HCT116 (cell line): Measurements from ENCODE around the gene ST3GAL2. TPM values are rescaled to one million over a fixed set of nuclear protein-coding genes. Genes with fewer than 3 reads are reported as not detected.

Source experiments
- ATAC-seq: fragments of 200-7000 bp; cut with Tn5 transposase; 2 replicates; pipeline ENCODE4 v1.9.1; 2020; ENCODE audit warnings: mild to moderate bottlenecking, moderate library complexity
- BruUV-seq: library from RNA; stranded (reverse); fragments of 400-500 nt; replicated peaks from 2 replicates; lab custom pipeline; 2021; lab: Mats Ljungman, UMichigan
- CTCF ChIA-PET: fragments of 300-600 bp; sonication (Branson Sonifier 250); formaldehyde crosslinking; loops from one replicate; lab custom pipeline; 2021; ENCODE audit warnings: antibody characterized with exemption; lab: Charles Lee
- POLR2A ChIA-PET: fragments of 300-600, 350-600 bp; sonication (Branson Sonifier 250); formaldehyde crosslinking; loops from one replicate; lab custom pipeline; 2021; ENCODE audit warnings: antibody characterized with exemption; lab: Charles Lee
- RAD21 ChIA-PET, 2 experiments: fragments of 300-600 bp; sonication (Branson Sonifier 250); formaldehyde crosslinking; loops; one replicate each; lab custom pipeline; 2023; ENCODE audit warnings: low total read pairs in 2 of 2; ENCODE audit not compliant: uncharacterized antibody in 2 of 2, unreplicated experiment in 2 of 2, low non-redundant PET in 1 of 2; lab: Charles Lee
- DNase-seq: peaks from one replicate; pipeline ENCODE4 v3.0.0-alpha.2; 2010; ENCODE audit warnings: low read depth, low spot score
- H2AFZ ChIP-seq: fragments of 200-600 bp; shearing (Covaris generic), sonication (generic); 2 replicates; pipeline ENCODE4 v1.6.1; 2017; ENCODE audit warnings: low read depth, mixed run types, mixed read lengths, antibody characterized with exemption, low read length; ENCODE audit not compliant: poor library complexity, severe bottlenecking
- H3K27ac ChIP-seq: 2 replicates; pipeline ENCODE4 v1.5.1; 2012; ENCODE audit warnings: low read depth, low read length
- H3K27me3 ChIP-seq: fragments of 200-600 bp; sonication (generic); 2 replicates; pipeline ENCODE4 v1.6.1; 2016; ENCODE audit warnings: mixed run types, low read length, mixed read lengths; ENCODE audit not compliant: insufficient read depth
- H3K36me3 ChIP-seq, 2 experiments: fragments of 200-500 bp in 1 of 2; fragments of 200-600 bp in 1 of 2; sonication (Bioruptor generic) in 1 of 2; sonication (generic) in 1 of 2; 2 replicates each; pipeline versions ENCODE4 v1.5.1 to v1.6.1; 2014 to 2016; ENCODE audit warnings: low read length in 2 of 2, inconsistent platforms in 1 of 2, mixed read lengths in 1 of 2, mixed run types in 1 of 2; ENCODE audit not compliant: insufficient read depth in 2 of 2, control insufficient read depth in 1 of 2
- H3K4me1 ChIP-seq, 2 experiments: fragments of 200-600 bp in 1 of 2; sonication (generic) in 1 of 2; 2 replicates each; pipeline versions ENCODE4 v1.5.1 to v1.6.1; 2012 to 2017; ENCODE audit warnings: low read length in 2 of 2, inconsistent platforms in 1 of 2, mild to moderate bottlenecking in 1 of 2, mixed read lengths in 1 of 2, mixed run types in 1 of 2, moderate library complexity in 1 of 2; ENCODE audit not compliant: insufficient read depth in 2 of 2, control insufficient read depth in 1 of 2
- H3K4me2 ChIP-seq: fragments of 200-600 bp; sonication (generic); 2 replicates; pipeline ENCODE4 v1.6.1; 2017; ENCODE audit warnings: mixed run types, low read length, mixed read lengths
- H3K4me3 ChIP-seq, 2 experiments: fragments of 200-600 bp in 1 of 2; sonication (generic) in 1 of 2; replicated peaks in 1 of 2; 2 replicates each; pipeline ENCODE4 v1.5.1; 2011 to 2016; ENCODE audit warnings: low read length in 2 of 2, control low read depth in 1 of 2, low read depth in 1 of 2, mild to moderate bottlenecking in 1 of 2, mixed read lengths in 1 of 2, mixed run types in 1 of 2
- H3K79me2 ChIP-seq: fragments of 200-600 bp; sonication (generic); 2 replicates; pipeline ENCODE4 v1.6.1; 2017; ENCODE audit warnings: mild to moderate bottlenecking, mixed run types, low read length, moderate library complexity, mixed read lengths; ENCODE audit not compliant: insufficient read depth
- H3K9ac ChIP-seq: fragments of 200-600 bp; sonication (generic); 2 replicates; pipeline ENCODE4 v1.6.1; 2016; ENCODE audit warnings: low read length, mixed read lengths
- H3K9me2 ChIP-seq: fragments of 200-600 bp; sonication (generic), shearing (Covaris generic); 2 replicates; pipeline ENCODE4 v1.6.1; 2017; ENCODE audit warnings: mixed run types, mild to moderate bottlenecking, moderate library complexity; ENCODE audit not compliant: insufficient read depth
- H3K9me3 ChIP-seq, 2 experiments: fragments of 200-500 bp in 1 of 2; fragments of 200-600 bp in 1 of 2; sonication (Bioruptor generic) in 1 of 2; sonication (generic) in 1 of 2; 2 replicates each; pipeline ENCODE4 v1.6.1; 2014 to 2017; ENCODE audit warnings: low read length in 2 of 2, mixed read lengths in 2 of 2, inconsistent platforms in 1 of 2, low read depth in 1 of 2, mild to moderate bottlenecking in 1 of 2, mixed run types in 1 of 2, moderate library complexity in 1 of 2; ENCODE audit not compliant: control insufficient read depth in 1 of 2, insufficient read depth in 1 of 2
- H4K20me1 ChIP-seq: fragments of 200-600 bp; sonication (generic), shearing (Covaris generic); 2 replicates; pipeline ENCODE4 v1.6.1; 2017; ENCODE audit warnings: mixed run types, mild to moderate bottlenecking, moderate library complexity; ENCODE audit not compliant: insufficient read depth
- CBX3 ChIP-seq: IDR thresholded peaks from 2 replicates; pipeline ENCODE4 v1.6.1; 2012; ENCODE audit warnings: low read depth
- CEBPB ChIP-seq: IDR thresholded peaks from 2 replicates; pipeline ENCODE4 v1.6.1; 2012; ENCODE audit warnings: low read depth
- EGR1 ChIP-seq: IDR thresholded peaks from 2 replicates; pipeline ENCODE4 v1.6.1; 2012; ENCODE audit warnings: low read depth
- ELF1 ChIP-seq: IDR thresholded peaks from 2 replicates; pipeline ENCODE4 v1.6.1; 2012; ENCODE audit warnings: low read depth, borderline replicate concordance
- EZH2 ChIP-seq: fragments of 200-600 bp; sonication (generic); IDR thresholded peaks from 2 replicates; pipeline ENCODE4 v1.6.1; 2017; ENCODE audit warnings: antibody characterized with exemption, mixed run types
- MAX ChIP-seq: IDR thresholded peaks from 2 replicates; pipeline ENCODE4 v1.6.1; 2012
- POLR2AphosphoS5 ChIP-seq: IDR thresholded peaks from 2 replicates; pipeline ENCODE4 v1.6.1; 2011; ENCODE audit warnings: mild to moderate bottlenecking, low read depth, low read length, moderate library complexity
- RAD21 ChIP-seq: IDR thresholded peaks from 2 replicates; pipeline ENCODE4 v1.6.1; 2012; ENCODE audit warnings: low read depth, mild to moderate bottlenecking
- REST ChIP-seq: IDR thresholded peaks from 2 replicates; pipeline ENCODE4 v1.6.1; 2012; ENCODE audit warnings: low read depth
- SP1 ChIP-seq: IDR thresholded peaks from 2 replicates; pipeline ENCODE4 v1.6.1; 2012; ENCODE audit warnings: low read depth
- SRF ChIP-seq: IDR thresholded peaks from 2 replicates; pipeline ENCODE4 v1.6.1; 2012; ENCODE audit warnings: low read depth
- TCF7L2 ChIP-seq: IDR thresholded peaks from 2 replicates; pipeline ENCODE4 v1.7.0; 2011; ENCODE audit warnings: borderline replicate concordance, inconsistent platforms; ENCODE audit not compliant: insufficient read depth, insufficient read length; ENCODE audit errors: extremely low read depth
- YY1 ChIP-seq: IDR thresholded peaks from 2 replicates; pipeline ENCODE4 v1.6.1; 2011; ENCODE audit warnings: low read length, low read depth, moderate library complexity, mild to moderate bottlenecking; ENCODE audit not compliant: insufficient replicate concordance; ENCODE audit errors: extremely low read depth
- ZNF274 ChIP-seq: fragments of 200-500 bp; sonication (Bioruptor generic); IDR thresholded peaks from 2 replicates; pipeline ENCODE4 v1.6.1; 2014; ENCODE audit warnings: mild to moderate bottlenecking, low read depth, low read length, inconsistent platforms
- intact Hi-C: fragments of 100-400 bp; cut with micrococcal nuclease; formaldehyde crosslinking; loops from 2 replicates; pipeline ENCODE4 v1.10.0; 2022
- total RNA-seq: library from RNA; stranded (reverse); gene quantifications from one replicate; pipeline ENCODE4 v1.2.1, GENCODE V29; 2021; ENCODE audit not compliant: unreplicated experiment

ST3GAL2 gene
- total RNA-seq, 1 experiment from 2014 or later: 9.5 TPM

GRCh38 chr16:70460737-70461261 is 21.9 kb upstream of the ST3GAL2 start:
- Histone ChIP-seq H3K9ac (no peak overlapping the region), H4K20me1 (no peaks in the 10 kb centered on the region), H3K79me2 (no peaks in the 10 kb centered on the region), H3K4me2 (no peak overlapping the region), H2AFZ (no peak overlapping the region), H3K36me3 (no peaks in the 10 kb centered on the region), H3K27ac (no peak overlapping the region), H3K4me3 (no peak overlapping the region), H3K9me2 (no peaks in the 10 kb centered on the region), H3K4me1 (peaks cover 0 to 6% of the 10 kb centered on the region in 2 experiments; a peak in 2 of 4 replicates), H3K9me3 (no peaks in the 10 kb centered on the region), H3K27me3 (no peaks in the 10 kb centered on the region)
- intact Hi-C loops: no loop called here
- POLR2A ChIA-PET: no interaction called here
- no TSS peak for BruUV-seq
- TF ChIP-seq ZNF274 (no peak), MAX (no peak), SRF (no peak)
- DNase-seq: no peak
- ATAC-seq: no peak; the same call in 1 of the 2 replicates
- CTCF ChIA-PET: no interaction called here
- RAD21 ChIA-PET: no interaction called here

- ATAC-seq: no peak
- Histone ChIP-seq H3K4me2 (no peak overlapping the region), H3K4me3 (no peak overlapping the region), H3K4me1 (peaks cover 3 to 20% of the 10 kb centered on the region in 2 experiments; a peak in 2 of 4 replicates), H3K36me3 (no peaks in the 10 kb centered on the region), H4K20me1 (no peaks in the 10 kb centered on the region), H3K27ac (no peak overlapping the region), H2AFZ (no peak overlapping the region), H3K9ac (no peak overlapping the region), H3K9me3 (no peaks in the 10 kb centered on the region), H3K79me2 (no peaks in the 10 kb centered on the region), H3K27me3 (no peaks in the 10 kb centered on the region), H3K9me2 (no peaks in the 10 kb centered on the region)
- DNase-seq: no peak
- TF ChIP-seq REST (no peak), CEBPB (no peak), EGR1 (no peak), EZH2 (no peak), MAX (no peak), ELF1 (no peak), RAD21 (no peak), POLR2AphosphoS5 (no peak), YY1 (no peak), TCF7L2 (no peak), CBX3 (no peak), SP1 (no peak)
- RAD21 ChIA-PET: no interaction called here
- intact Hi-C loops: no loop called here
- CTCF ChIA-PET: no interaction called here
- POLR2A ChIA-PET: no interaction called here
- no TSS peak for BruUV-seq
Observed at GRCh38 chr16:70457446-70458166, 18.7 kb upstream of the ST3GAL2 start.
